Esophagus squamous epithelium (tissue), 4 donors: ENCODE data around the gene BLVRB.

Experiments
- POLR2A ChIP-seq, 4 donors: fragments of 450-650 bp; IDR thresholded peaks; one replicate each; pipeline ENCODE4 v1.6.1; 2017; ENCODE audit warnings: antibody characterized with exemption in 4 of 4, mild to moderate bottlenecking in 4 of 4, moderate library complexity in 3 of 4
- TF ChIP-seq, protein P1 (sequence below), 6 experiments: fragments of 450-650 bp in 4 of 6; fragments of 200-600 bp in 2 of 6; sonication (generic) in 2 of 6; IDR thresholded peaks; one replicate each; pipeline ENCODE4 v1.5.1; 2016 to 2019; ENCODE audit warnings: antibody characterized with exemption in 6 of 6, mild to moderate bottlenecking in 4 of 6, moderate library complexity in 4 of 6

GRCh38 chr19:40512110-40512472, 46.5 kb upstream of the BLVRB start:
- TF ChIP-seq, protein P1, sequence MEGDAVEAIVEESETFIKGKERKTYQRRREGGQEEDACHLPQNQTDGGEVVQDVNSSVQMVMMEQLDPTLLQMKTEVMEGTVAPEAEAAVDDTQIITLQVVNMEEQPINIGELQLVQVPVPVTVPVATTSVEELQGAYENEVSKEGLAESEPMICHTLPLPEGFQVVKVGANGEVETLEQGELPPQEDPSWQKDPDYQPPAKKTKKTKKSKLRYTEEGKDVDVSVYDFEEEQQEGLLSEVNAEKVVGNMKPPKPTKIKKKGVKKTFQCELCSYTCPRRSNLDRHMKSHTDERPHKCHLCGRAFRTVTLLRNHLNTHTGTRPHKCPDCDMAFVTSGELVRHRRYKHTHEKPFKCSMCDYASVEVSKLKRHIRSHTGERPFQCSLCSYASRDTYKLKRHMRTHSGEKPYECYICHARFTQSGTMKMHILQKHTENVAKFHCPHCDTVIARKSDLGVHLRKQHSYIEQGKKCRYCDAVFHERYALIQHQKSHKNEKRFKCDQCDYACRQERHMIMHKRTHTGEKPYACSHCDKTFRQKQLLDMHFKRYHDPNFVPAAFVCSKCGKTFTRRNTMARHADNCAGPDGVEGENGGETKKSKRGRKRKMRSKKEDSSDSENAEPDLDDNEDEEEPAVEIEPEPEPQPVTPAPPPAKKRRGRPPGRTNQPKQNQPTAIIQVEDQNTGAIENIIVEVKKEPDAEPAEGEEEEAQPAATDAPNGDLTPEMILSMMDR (IDR thresholded peaks at IDR 0.05) = no peak
- TF ChIP-seq POLR2A (IDR thresholded peaks at IDR 0.05) = no peak
